ENCODE results near the gene HSPA12A. TPM values are rescaled to one million over a fixed set of nuclear protein-coding genes. Genes with fewer than 3 reads are reported as not detected.

The HSPA12A gene
- total RNA-seq, 1 donor from 2014 or later = 11.0 TPM

DNA sequence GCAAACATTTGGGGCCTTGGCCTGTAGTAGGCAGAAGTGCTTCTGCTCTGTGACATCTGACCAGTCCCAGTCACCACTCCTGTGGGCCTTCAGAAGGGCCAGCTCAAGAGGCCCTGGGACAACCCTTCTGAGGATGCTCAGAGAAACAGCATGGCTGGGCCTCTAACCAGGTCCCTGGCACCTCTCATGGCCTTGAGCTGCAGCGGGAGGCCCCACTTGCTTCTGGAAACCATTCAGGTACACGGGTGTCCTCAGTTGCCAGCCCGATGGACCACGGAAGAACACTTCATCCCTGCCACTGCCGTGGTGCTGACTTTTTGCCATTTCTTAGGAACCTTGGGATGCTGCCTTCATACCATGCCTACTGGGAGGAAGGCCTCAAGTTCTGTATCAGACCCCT lies 57.6 kb downstream of the HSPA12A start:
- no peaks in the 10 kb centered on the region for H3K4me1 Mint-ChIP-seq (ENCODE audit: unreplicated experiment)
- H3K27me3 Mint-ChIP-seq = peaks cover 3% of the 10 kb centered on the region
- H3K9me3 Mint-ChIP-seq = no peaks in the 10 kb centered on the region
- H3K36me3 Mint-ChIP-seq = peaks cover 4% of the 10 kb centered on the region
- TF ChIP-seq, protein P1, sequence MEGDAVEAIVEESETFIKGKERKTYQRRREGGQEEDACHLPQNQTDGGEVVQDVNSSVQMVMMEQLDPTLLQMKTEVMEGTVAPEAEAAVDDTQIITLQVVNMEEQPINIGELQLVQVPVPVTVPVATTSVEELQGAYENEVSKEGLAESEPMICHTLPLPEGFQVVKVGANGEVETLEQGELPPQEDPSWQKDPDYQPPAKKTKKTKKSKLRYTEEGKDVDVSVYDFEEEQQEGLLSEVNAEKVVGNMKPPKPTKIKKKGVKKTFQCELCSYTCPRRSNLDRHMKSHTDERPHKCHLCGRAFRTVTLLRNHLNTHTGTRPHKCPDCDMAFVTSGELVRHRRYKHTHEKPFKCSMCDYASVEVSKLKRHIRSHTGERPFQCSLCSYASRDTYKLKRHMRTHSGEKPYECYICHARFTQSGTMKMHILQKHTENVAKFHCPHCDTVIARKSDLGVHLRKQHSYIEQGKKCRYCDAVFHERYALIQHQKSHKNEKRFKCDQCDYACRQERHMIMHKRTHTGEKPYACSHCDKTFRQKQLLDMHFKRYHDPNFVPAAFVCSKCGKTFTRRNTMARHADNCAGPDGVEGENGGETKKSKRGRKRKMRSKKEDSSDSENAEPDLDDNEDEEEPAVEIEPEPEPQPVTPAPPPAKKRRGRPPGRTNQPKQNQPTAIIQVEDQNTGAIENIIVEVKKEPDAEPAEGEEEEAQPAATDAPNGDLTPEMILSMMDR (conservative IDR thresholded peaks at IDR 0.05) = no peak
- H3K4me3 Mint-ChIP-seq = no peak overlapping the region
- no peak overlapping the region for H3K27ac Mint-ChIP-seq
- no peak for DNase-seq (ENCODE audit: extremely low spot score, unreplicated experiment)

DNA sequence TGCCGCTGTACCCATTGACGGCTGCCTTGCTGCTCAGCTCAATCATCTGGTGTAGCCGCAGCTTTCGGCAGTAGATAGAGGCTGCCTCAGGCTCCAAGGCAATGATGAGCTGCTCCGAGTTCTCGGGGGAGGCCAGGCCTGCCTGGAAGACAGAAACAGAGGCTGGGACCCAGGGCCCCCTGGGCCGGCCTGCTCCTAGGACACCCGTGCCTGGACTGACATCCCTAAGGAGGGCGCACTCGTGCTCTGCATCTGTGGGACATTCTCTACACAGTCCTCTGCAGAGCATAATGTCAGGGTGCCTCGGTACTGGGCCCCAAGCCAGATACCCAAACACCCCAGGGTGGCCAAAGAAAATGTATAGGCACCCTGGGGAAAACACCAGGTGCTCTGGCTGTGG lies 58.5 kb downstream of the HSPA12A start:
- no peak overlapping the region for H3K4me3 Mint-ChIP-seq
- no peak for DNase-seq (ENCODE audit: extremely low spot score, unreplicated experiment)
- H3K9me3 Mint-ChIP-seq = no peaks in the 10 kb centered on the region
- no peak overlapping the region for H3K27ac Mint-ChIP-seq
- H3K27me3 Mint-ChIP-seq = no peaks in the 10 kb centered on the region
- TF ChIP-seq, protein P1 (conservative IDR thresholded peaks at IDR 0.05) = no peak
- H3K4me1 Mint-ChIP-seq (ENCODE audit: unreplicated experiment) = no peaks in the 10 kb centered on the region
- H3K36me3 Mint-ChIP-seq = peaks cover 4% of the 10 kb centered on the region

DNA sequence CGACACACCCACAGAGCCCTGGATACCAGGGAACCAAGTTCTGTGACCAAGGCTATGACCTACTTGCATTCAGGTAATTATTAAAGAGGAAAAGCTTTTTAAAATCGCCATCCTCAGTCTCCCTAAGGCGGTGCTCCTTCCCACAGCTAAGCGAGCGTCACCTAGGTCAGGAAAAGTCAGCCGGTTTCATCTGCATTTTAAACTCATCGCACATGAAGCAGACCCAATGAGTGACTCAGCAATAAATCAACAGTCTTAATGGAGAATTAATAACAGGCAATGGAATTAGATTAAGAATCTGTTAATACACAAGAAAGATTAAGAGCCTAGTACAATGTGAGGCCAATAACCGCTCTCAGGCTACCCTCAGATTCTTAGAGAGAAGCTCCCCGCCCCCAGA lies 59.2 kb downstream of the HSPA12A start:
- H3K36me3 Mint-ChIP-seq = peaks cover 4% of the 10 kb centered on the region
- H3K9me3 Mint-ChIP-seq = no peaks in the 10 kb centered on the region
- H3K4me3 Mint-ChIP-seq = no peak overlapping the region
- no peaks in the 10 kb centered on the region for H3K27me3 Mint-ChIP-seq
- TF ChIP-seq, protein P1 (conservative IDR thresholded peaks at IDR 0.05) = no peak
- no peak for DNase-seq (ENCODE audit: extremely low spot score, unreplicated experiment)
- no peaks in the 10 kb centered on the region for H3K4me1 Mint-ChIP-seq (ENCODE audit: unreplicated experiment)
- H3K27ac Mint-ChIP-seq = no peak overlapping the region

DNA sequence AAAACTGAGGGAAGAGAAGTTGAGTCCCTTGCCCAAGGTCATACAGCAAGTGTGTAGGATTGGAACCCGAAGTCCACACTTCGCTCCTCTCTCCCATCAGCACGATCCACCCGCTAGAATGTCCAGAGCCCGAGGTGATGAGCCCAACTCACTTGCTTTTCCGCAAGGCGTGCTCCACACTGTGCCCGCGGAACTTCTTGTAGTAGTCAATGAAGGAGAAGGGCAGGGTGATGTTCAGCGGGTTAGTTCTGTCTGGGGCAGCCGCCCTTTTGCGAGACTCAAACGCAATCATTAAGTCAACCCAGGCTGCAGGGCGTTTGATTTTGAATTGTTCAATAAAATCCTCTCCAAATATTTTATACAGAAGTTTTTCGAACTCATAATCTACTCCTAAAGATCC lies 63.0 kb downstream of the HSPA12A start:
- H3K4me3 Mint-ChIP-seq = no peak overlapping the region
- TF ChIP-seq, protein P1 (conservative IDR thresholded peaks at IDR 0.05) = no peak
- no peak for DNase-seq (ENCODE audit: extremely low spot score, unreplicated experiment)
- H3K36me3 Mint-ChIP-seq = no peaks in the 10 kb centered on the region
- H3K27ac Mint-ChIP-seq = no peak overlapping the region
- H3K4me1 Mint-ChIP-seq (ENCODE audit: unreplicated experiment) = no peaks in the 10 kb centered on the region
- no peaks in the 10 kb centered on the region for H3K9me3 Mint-ChIP-seq
- H3K27me3 Mint-ChIP-seq = no peaks in the 10 kb centered on the region

DNA sequence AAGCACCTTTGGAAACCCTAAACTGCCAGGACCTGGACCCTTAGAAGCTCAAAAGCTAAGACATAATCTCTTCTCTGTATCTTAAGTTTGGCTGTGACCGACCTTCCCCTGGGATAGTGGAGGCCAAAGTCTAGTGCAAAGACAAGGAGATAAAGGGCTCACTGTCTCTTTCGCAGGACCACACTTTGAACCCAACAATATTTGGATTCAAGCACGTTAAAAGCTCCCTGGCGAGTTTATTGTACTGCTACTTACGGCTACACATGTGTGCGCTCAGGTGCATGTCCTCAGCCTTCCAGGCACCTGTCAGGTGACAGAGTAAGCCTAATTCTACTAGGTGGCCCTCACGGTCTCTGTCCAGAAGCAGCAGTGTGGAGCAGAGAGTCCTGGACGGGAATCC lies 65.7 kb downstream of the HSPA12A start:
- TF ChIP-seq, protein P1 (conservative IDR thresholded peaks at IDR 0.05) = no peak
- Mint-ChIP-seq H3K9me3 (no peaks in the 10 kb centered on the region), H3K4me1 (ENCODE audit: unreplicated experiment) (peaks cover 1% of the 10 kb centered on the region), H3K36me3 (no peaks in the 10 kb centered on the region), H3K27me3 (peaks cover 3% of the 10 kb centered on the region), H3K27ac (no peak overlapping the region), H3K4me3 (no peak overlapping the region)
- DNase-seq (ENCODE audit: extremely low spot score, unreplicated experiment) = no peak

DNA sequence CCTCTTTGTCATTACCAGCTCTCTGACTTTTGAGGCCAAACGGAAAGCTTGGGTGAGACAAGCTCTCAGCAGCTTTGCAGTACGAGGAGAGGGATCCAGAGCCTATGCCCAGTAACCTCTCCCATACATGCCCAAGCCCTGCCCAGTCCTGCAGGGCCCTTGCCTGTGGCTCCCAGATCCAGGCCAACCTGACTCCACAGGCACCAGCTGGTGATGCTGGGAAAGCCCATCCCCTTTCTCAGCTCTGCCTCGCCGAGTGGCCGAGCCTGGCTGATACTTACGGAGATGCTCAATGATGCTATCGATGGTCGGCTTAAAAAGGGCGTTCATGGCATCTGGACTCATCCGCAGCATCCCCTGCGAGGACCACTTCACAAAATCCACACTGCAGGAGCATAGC lies 66.2 kb downstream of the HSPA12A start:
- Mint-ChIP-seq H3K4me1 (ENCODE audit: unreplicated experiment) (peaks cover 6% of the 10 kb centered on the region), H3K27me3 (peaks cover 3% of the 10 kb centered on the region), H3K27ac (no peak overlapping the region), H3K9me3 (no peaks in the 10 kb centered on the region), H3K36me3 (no peaks in the 10 kb centered on the region), H3K4me3 (no peak overlapping the region)
- no peak for DNase-seq (ENCODE audit: extremely low spot score, unreplicated experiment)
- TF ChIP-seq, protein P1 (conservative IDR thresholded peaks at IDR 0.05) = no peak

All from type B pancreatic cell (in vitro differentiated cells).